DOHH2 (cell line): Measurements from ENCODE around the gene METTL26.

ENCODE experiments used
- EZH2phosphoT487 ChIP-seq: fragments of 200-600 bp; sonication (generic); IDR thresholded peaks from 2 replicates; pipeline ENCODE4 v1.6.1; 2017; ENCODE audit warnings: borderline replicate concordance, mild to moderate bottlenecking, antibody characterized with exemption, low read length, moderate library complexity, mixed read lengths
- TF ChIP-seq, protein P1 (sequence below): fragments of 200-600 bp; sonication (generic); IDR thresholded peaks from one replicate; pipeline ENCODE4 v1.5.1; 2014; ENCODE audit warnings: antibody characterized with exemption, mild to moderate bottlenecking, low read depth, low read length; ENCODE audit not compliant: poor library complexity, severe bottlenecking

DNA sequence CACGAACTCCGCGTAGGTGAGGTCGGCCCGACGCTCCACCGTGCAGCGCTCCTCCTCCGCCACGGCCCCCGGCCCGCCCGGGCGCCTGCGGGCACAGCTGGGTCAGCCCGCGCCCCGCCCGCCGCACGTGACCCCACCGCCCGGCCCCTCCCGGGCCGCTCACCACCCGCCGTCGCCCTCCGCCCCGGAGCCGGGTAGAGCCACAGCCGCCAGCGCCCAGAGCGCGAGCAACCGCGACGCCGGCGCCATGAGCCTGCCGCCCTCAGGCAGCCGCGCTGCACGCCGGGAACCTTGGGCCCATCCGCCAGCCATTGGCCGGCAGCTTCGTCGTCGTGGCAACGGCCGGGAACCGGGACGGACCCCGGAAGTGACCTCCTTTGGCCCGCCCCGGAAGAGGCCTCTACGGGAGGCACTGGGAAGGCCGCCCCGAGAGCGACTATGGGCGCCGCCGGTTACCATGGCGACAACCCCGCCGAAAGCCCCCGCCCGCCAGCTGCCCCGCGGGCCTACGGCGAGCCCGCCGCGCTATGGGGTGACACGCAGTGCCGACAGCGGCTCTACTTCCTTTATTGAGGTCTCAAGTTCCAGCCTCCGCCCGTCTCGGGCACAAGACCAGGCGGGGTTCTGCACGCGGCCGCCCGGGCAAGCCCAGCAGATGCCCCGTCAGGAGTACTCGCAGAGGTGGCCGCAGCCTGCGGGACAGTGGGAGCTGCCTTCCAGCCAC is 48.1 kb upstream of the METTL26 start, which contains the start of gene JMJD8:
- TF ChIP-seq, protein P1, sequence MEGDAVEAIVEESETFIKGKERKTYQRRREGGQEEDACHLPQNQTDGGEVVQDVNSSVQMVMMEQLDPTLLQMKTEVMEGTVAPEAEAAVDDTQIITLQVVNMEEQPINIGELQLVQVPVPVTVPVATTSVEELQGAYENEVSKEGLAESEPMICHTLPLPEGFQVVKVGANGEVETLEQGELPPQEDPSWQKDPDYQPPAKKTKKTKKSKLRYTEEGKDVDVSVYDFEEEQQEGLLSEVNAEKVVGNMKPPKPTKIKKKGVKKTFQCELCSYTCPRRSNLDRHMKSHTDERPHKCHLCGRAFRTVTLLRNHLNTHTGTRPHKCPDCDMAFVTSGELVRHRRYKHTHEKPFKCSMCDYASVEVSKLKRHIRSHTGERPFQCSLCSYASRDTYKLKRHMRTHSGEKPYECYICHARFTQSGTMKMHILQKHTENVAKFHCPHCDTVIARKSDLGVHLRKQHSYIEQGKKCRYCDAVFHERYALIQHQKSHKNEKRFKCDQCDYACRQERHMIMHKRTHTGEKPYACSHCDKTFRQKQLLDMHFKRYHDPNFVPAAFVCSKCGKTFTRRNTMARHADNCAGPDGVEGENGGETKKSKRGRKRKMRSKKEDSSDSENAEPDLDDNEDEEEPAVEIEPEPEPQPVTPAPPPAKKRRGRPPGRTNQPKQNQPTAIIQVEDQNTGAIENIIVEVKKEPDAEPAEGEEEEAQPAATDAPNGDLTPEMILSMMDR, result no peak
- TF ChIP-seq EZH2phosphoT487, result no peak
